ENCODE measurements around the gene MAP2K5. TPM values are rescaled to one million over a fixed set of nuclear protein-coding genes. Genes with fewer than 3 reads are reported as not detected.

MAP2K5 gene
- total RNA-seq, 1 experiment from 2014 or later = 13.6 TPM

- TF ChIP-seq PRRX2 (CRISPR knock-in tag; IDR thresholded peaks at IDR 0.05) (no peak), ZNF425 (CRISPR knock-in tag; conservative IDR thresholded peaks at IDR 0.05) (no peak), MYBL2 (CRISPR knock-in tag; IDR thresholded peaks at IDR 0.05) (no peak), GTF2I (CRISPR knock-in tag; conservative IDR thresholded peaks at IDR 0.05) (no peak), ATF6 (CRISPR knock-in tag; IDR thresholded peaks at IDR 0.05) (no peak), CBFB (CRISPR knock-in tag; IDR thresholded peaks at IDR 0.05; ENCODE audit: low read depth) (no peak)
Measured at GRCh38 chr15:67845974-67846373, 303.5 kb downstream of the MAP2K5 start (continued).

GRCh38 chr15:67849538-67849937 is 307.0 kb downstream of the MAP2K5 start:
- ChIA-PET CTCF (no interaction called here), POLR2A (no interaction called here)
- Mint-ChIP-seq H3K4me3 (no peak overlapping the region), H3K27ac (no peak overlapping the region), H3K4me1 (peaks cover 49% of the 10 kb centered on the region), H3K9me3 (peaks cover 13% of the 10 kb centered on the region), H3K27me3 (ENCODE audit: low read depth) (no peaks in the 10 kb centered on the region; the same call in 1 of the 2 replicates), H3K36me3 (peaks cover 6% of the 10 kb centered on the region)
- 0 out of 2 replicates have a peak, but pooled peaks have one; percentile 31 for TF ChIP-seq GTF2I (CRISPR knock-in tag; conservative IDR thresholded peaks at IDR 0.05)
- no peak for TF ChIP-seq FOXP1 (CRISPR knock-in tag; IDR thresholded peaks at IDR 0.05; ENCODE audit: borderline replicate concordance)
- ATAC-seq (no peak), DNase-seq (ENCODE audit: low spot score) (no peak)

DNA sequence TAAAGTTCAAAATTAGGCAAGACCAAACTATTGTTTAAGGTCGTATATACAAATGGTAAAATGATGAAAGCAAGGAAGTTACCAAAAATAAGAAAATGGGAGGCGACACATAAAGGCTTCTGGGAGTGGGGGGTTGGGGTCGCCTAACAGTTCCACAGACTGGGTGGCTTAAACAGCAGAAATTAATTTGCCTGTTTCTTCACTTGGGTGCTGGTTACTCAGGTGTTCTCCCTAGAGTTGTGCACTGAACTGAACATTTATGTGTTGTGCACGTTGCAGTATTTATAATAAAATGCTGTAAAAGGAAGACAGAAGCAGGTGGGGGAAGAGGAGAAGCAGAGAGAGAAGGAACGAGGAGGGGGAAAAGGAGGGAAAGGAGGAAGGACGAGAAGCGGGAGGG is 307.8 kb downstream of the MAP2K5 start:
- ATAC-seq (no peak), DNase-seq (ENCODE audit: low spot score) (no peak)
- no peaks in the 10 kb centered on the region; the same call in 1 of the 2 replicates for H3K27me3 Mint-ChIP-seq (ENCODE audit: low read depth)
- H3K36me3 Mint-ChIP-seq = peaks cover 6% of the 10 kb centered on the region
- H3K4me1 Mint-ChIP-seq = peaks cover 46% of the 10 kb centered on the region
- H3K4me3 Mint-ChIP-seq = no peak overlapping the region
- H3K9me3 Mint-ChIP-seq = peaks cover 13% of the 10 kb centered on the region
- TF ChIP-seq NR2C2 (CRISPR knock-in tag; IDR thresholded peaks at IDR 0.05) (no peak), NFATC4 (CRISPR knock-in tag; IDR thresholded peaks at IDR 0.05) (no peak), OVOL2 (CRISPR knock-in tag; IDR thresholded peaks at IDR 0.05; ENCODE audit: borderline replicate concordance) (no peak), ZNF416 (CRISPR knock-in tag; IDR thresholded peaks at IDR 0.05) (no peak), RELA (CRISPR knock-in tag; IDR thresholded peaks at IDR 0.05; ENCODE audit: borderline replicate concordance) (no peak), CREM (CRISPR knock-in tag; IDR thresholded peaks at IDR 0.05) (no peak), ELF4 (CRISPR knock-in tag; IDR thresholded peaks at IDR 0.05; ENCODE audit: low read depth) (no peak), FOXP1 (CRISPR knock-in tag; IDR thresholded peaks at IDR 0.05; ENCODE audit: borderline replicate concordance) (no peak), ZNF263 (CRISPR knock-in tag; IDR thresholded peaks at IDR 0.05; ENCODE audit: low read depth) (no peak), ATF3 (CRISPR knock-in tag; conservative IDR thresholded peaks at IDR 0.05) (no peak), JAZF1 (CRISPR knock-in tag; IDR thresholded peaks at IDR 0.05) (no peak), SMAD3 (CRISPR knock-in tag; IDR thresholded peaks at IDR 0.05; ENCODE audit: borderline replicate concordance) (no peak), FOXP4 (CRISPR knock-in tag; IDR thresholded peaks at IDR 0.05) (no peak), GABPB1 (CRISPR knock-in tag; IDR thresholded peaks at IDR 0.05) (no peak), TEAD1 (CRISPR knock-in tag; IDR thresholded peaks at IDR 0.05) (no peak), ZBTB21 (CRISPR knock-in tag; IDR thresholded peaks at IDR 0.05; ENCODE audit: borderline replicate concordance) (no peak)
- TF ChIP-seq, protein P1, sequence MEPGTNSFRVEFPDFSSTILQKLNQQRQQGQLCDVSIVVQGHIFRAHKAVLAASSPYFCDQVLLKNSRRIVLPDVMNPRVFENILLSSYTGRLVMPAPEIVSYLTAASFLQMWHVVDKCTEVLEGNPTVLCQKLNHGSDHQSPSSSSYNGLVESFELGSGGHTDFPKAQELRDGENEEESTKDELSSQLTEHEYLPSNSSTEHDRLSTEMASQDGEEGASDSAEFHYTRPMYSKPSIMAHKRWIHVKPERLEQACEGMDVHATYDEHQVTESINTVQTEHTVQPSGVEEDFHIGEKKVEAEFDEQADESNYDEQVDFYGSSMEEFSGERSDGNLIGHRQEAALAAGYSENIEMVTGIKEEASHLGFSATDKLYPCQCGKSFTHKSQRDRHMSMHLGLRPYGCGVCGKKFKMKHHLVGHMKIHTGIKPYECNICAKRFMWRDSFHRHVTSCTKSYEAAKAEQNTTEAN (CRISPR knock-in tag; IDR thresholded peaks at IDR 0.05) = no peak
- TF ChIP-seq, protein P2, sequence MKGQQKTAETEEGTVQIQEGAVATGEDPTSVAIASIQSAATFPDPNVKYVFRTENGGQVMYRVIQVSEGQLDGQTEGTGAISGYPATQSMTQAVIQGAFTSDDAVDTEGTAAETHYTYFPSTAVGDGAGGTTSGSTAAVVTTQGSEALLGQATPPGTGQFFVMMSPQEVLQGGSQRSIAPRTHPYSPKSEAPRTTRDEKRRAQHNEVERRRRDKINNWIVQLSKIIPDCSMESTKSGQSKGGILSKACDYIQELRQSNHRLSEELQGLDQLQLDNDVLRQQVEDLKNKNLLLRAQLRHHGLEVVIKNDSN (CRISPR knock-in tag; IDR thresholded peaks at IDR 0.05) = no peak
- TF ChIP-seq, protein P3, sequence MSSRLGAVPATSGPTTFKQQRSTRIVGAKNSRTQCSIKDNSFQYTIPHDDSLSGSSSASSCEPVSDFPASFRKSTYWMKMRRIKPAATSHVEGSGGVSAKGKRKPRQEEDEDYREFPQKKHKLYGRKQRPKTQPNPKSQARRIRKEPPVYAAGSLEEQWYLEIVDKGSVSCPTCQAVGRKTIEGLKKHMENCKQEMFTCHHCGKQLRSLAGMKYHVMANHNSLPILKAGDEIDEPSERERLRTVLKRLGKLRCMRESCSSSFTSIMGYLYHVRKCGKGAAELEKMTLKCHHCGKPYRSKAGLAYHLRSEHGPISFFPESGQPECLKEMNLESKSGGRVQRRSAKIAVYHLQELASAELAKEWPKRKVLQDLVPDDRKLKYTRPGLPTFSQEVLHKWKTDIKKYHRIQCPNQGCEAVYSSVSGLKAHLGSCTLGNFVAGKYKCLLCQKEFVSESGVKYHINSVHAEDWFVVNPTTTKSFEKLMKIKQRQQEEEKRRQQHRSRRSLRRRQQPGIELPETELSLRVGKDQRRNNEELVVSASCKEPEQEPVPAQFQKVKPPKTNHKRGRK (CRISPR knock-in tag; IDR thresholded peaks at IDR 0.05; ENCODE audit: borderline replicate concordance) = no peak
- POLR2A ChIA-PET = interaction anchor here (0.7 to 0.9 kb wide), 2 partner anchors 10 to 34 kb away, joined by 5 to 8 read pairs; no protein-coding TSS in a partner anchor
- CTCF ChIA-PET = interaction anchor here (0.7 kb wide), 1 partner anchor 392 kb away, joined by 3 read pairs; no protein-coding TSS in a partner anchor
- no peak overlapping the region for H3K27ac Mint-ChIP-seq

Measured in WTC11 (cell line).